Endothelial cell of umbilical vein (primary cell): ENCODE results near the gene EIF2B5.

Experiments
- CTCF ChIP-seq, 2 donors: IDR thresholded peaks; 1 replicate in 1 of 2; 2 replicates in 1 of 2; pipeline ENCODE4 v1.5.1; 2011; ENCODE audit warnings: low read length in 2 of 2, mild to moderate bottlenecking in 2 of 2, moderate library complexity in 2 of 2, control low read depth in 1 of 2, inconsistent platforms in 1 of 2, low read depth in 1 of 2; ENCODE audit not compliant: insufficient read depth in 1 of 2; ENCODE audit errors: extremely low read depth in 1 of 2
- EZH2 ChIP-seq: IDR thresholded peaks from 2 replicates; pipeline ENCODE4 v1.6.1; 2012; ENCODE audit warnings: borderline replicate concordance, low read depth, mild to moderate bottlenecking, moderate library complexity, low read length, inconsistent platforms; ENCODE audit not compliant: severe bottlenecking
- MAX ChIP-seq: IDR thresholded peaks from 2 replicates; pipeline ENCODE4 v1.6.1; 2011; ENCODE audit not compliant: insufficient read depth, insufficient read length
- POLR2A ChIP-seq: IDR thresholded peaks from 2 replicates; pipeline ENCODE4 v1.6.1; 2012; ENCODE audit warnings: low read depth, mild to moderate bottlenecking, control low read depth, low read length

- TF ChIP-seq EZH2: no peak
- no peak for TF ChIP-seq CTCF (IDR thresholded peaks at IDR 0.05; ENCODE audit: extremely low read depth in 1 of 2, insufficient read depth in 1 of 2, low read depth in 1 of 2, low read length in 2 of 2)
- TF ChIP-seq MAX: no peak
- no peak for TF ChIP-seq POLR2A
Observed at GRCh38 chr3:184171562-184171961, 36.4 kb downstream of the EIF2B5 start.
